HuH-7.5 (cell line): ENCODE results near the gene DHX30.

Experiments used
- DNase-seq: peaks from one replicate; pipeline ENCODE4 v3.0.0; 2011; ENCODE audit warnings: low spot score

Gene DHX30

DNA sequence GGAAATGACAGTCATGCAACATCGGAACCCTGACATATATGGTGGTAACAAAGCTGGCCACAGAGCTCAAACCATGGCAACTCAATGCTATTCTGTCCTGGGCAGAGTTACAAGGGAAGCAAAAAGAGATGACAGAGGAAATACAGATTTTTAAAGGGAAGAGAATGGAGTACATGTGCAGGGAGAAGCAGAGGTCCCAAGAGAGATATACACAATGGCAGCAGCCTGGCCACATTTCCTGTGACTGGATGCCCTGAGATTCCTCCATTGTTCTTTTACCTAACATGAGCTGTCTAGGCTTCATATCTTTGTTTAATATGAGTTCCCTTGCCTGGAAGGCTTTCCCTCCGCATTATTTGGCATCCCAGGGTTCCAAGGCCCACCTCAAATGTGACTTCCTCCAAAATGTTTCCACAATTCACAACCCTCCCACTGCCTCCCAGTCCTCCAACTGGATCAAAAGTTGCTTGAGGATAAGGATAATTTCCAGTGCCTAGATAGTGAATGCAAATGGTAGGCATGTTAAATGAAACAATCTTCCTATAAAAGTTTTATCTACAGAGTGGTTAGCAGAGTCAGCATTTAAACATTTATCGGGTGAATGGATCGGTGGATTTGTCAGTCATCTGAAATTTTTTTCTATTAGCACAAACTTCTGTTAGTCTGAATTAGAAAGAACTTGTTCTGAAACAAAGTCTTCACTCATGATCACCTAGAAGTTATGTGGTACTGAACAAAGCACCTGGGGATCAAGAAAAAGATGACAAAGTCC is 86.2 kb downstream of the DHX30 start:
- DNase-seq = no peak

- DNase-seq = no peak
Measured at GRCh38 chr3:47890126-47890827, 87.3 kb downstream of the DHX30 start.

GRCh38 chr3:47890828-47891612 is 88.1 kb downstream of the DHX30 start:
- DNase-seq = no peak

- DNase-seq = no peak
Measured at GRCh38 chr3:47891613-47892005, 88.7 kb downstream of the DHX30 start.

DNA sequence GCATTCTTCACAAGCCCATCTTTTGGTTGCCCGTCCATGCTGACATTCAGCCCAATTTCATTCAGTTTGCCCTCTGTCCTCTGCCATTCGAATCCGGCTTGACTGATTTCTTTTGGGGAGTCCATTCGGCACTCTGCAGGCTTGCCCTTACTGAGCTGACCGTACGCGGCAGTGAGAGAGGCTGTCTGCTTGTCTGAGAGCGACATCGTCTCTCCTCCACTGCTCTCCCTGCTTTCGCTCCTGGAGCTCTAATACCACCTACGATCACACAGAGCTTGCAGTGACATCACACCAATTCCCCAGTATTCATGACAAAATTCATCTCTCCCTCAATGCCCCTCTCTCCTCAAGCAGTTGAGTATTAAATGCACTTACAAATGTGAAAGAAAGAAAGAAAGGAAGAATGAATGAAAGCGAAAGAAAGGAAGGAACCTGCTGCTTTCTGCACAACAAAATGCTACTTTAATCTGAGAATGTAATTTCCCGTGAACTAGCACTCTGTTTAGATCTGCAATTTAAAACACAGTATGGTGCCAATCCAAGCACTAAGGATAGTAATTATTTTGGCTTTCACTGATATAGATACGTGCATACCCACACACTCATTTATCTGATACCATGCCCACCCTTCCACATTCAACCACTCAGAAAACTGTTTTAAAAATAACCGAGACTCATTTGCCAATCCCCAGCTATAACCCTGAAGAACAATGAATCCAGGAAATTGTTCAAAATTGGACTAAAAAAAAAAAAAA is 89.5 kb downstream of the DHX30 start:
- DNase-seq = no peak

DNA sequence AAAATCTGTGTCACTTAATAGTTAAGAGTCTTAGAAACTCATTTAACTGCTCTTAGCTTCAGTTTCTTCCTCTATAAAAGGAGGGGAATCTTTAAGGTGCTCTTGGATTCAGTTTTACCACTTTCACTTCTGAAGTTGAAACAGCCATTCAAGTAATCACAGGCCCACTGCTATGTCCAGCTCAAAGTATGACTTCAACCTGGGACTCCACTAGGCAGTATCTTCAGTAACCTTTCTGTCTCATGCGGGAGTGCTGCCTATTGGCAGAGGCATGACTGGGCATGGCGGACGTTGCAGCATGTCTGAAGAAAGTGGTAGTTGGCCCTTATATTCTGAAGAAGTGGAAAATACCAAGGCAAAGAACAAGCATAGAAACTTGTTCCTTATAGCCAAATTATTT is 92.3 kb downstream of the DHX30 start:
- DNase-seq = no peak

DNA sequence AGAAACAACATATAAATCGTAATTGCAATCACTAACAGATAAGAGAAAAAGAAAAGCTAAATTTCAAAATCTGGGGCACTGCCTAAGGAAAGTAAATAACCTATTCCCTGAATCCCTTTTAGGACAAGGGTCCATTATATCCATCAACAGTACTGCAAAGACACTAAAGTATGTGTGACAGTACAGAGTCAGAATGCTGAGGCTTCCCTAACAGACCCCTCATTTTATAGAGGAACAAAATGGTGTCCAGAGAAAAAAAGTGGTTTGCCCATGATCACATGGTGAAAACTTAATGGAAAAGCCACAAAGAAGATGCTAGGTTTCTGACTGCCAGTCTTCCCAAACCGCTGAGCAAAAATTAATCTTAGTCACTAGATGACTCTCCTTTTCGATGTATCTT is 93.8 kb downstream of the DHX30 start:
- no peak for DNase-seq

- DNase-seq = no peak
Measured at GRCh38 chr3:47897954-47898353, 95.0 kb downstream of the DHX30 start.

DNA sequence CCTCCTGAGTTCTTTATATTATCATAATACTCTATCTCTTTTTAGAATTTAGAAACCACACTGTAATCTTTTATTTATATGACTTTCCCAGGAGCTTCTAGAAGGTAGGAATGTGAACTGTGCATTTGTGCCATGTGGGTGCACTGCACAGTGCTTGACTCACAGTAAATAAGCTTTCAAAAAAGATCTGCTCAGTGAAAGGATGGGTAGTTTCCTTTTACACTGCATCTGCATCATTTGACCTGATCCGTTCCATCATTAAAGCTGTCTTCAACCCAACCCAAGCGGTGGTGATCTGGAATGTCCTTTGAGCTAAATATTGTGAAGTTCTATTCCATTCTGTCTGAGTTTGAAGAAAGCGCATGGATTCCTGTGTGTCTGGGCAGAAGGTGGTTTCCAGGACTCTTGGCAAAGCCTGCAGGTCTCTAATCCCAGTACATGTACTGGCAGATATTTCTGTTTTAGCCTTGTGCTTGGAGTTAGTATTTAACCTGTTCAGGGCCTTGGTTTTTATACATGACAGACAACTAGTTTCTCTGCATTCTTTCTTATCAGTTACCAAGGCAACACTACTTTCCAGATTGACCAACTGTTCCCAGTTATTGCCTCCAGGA is 96.7 kb downstream of the DHX30 start:
- no peak for DNase-seq
